ENCODE results near the gene CDKN3.
"Not testable (repeated sequence)": the region's sequence is repeated elsewhere in the genome, so short reads cannot be mapped to it uniquely, and the experiment has no call there.

- not testable (repeated sequence) for TF ChIP-seq POLR2AphosphoS5 (IDR thresholded peaks at IDR 0.05; ENCODE audit: low read depth, low read length); RAD21 (IDR thresholded peaks at IDR 0.05; ENCODE audit: low read depth)
- TF ChIP-seq, protein P1, sequence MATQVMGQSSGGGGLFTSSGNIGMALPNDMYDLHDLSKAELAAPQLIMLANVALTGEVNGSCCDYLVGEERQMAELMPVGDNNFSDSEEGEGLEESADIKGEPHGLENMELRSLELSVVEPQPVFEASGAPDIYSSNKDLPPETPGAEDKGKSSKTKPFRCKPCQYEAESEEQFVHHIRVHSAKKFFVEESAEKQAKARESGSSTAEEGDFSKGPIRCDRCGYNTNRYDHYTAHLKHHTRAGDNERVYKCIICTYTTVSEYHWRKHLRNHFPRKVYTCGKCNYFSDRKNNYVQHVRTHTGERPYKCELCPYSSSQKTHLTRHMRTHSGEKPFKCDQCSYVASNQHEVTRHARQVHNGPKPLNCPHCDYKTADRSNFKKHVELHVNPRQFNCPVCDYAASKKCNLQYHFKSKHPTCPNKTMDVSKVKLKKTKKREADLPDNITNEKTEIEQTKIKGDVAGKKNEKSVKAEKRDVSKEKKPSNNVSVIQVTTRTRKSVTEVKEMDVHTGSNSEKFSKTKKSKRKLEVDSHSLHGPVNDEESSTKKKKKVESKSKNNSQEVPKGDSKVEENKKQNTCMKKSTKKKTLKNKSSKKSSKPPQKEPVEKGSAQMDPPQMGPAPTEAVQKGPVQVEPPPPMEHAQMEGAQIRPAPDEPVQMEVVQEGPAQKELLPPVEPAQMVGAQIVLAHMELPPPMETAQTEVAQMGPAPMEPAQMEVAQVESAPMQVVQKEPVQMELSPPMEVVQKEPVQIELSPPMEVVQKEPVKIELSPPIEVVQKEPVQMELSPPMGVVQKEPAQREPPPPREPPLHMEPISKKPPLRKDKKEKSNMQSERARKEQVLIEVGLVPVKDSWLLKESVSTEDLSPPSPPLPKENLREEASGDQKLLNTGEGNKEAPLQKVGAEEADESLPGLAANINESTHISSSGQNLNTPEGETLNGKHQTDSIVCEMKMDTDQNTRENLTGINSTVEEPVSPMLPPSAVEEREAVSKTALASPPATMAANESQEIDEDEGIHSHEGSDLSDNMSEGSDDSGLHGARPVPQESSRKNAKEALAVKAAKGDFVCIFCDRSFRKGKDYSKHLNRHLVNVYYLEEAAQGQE (IDR thresholded peaks at IDR 0.05; ENCODE audit: low read depth) = not testable (repeated sequence)
- TF ChIP-seq, protein P2, sequence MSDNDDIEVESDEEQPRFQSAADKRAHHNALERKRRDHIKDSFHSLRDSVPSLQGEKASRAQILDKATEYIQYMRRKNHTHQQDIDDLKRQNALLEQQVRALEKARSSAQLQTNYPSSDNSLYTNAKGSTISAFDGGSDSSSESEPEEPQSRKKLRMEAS (IDR thresholded peaks at IDR 0.05) = not testable (repeated sequence)
These were observed 41.1 kb downstream of the CDKN3 start for GRCh38 chr14:54437954-54438353.
